Testis (tissue), 3 donors: Measurements from ENCODE around the gene CADPS. TPM values are rescaled to one million over a fixed set of nuclear protein-coding genes. Genes with fewer than 3 reads are reported as not detected.

Source experiments
- DNase-seq: peaks from one replicate; pipeline ENCODE4 v3.0.0-alpha.2; 2019
- H3K27ac ChIP-seq, 2 donors: fragments of 200-600 bp; sonication (generic); one replicate each; pipeline ENCODE4 v1.5.1; 2019
- H3K27me3 ChIP-seq: fragments of 200-600 bp; sonication (generic); one replicate; pipeline ENCODE4 v1.5.1; 2019
- H3K36me3 ChIP-seq: fragments of 200-600 bp; sonication (generic); one replicate; pipeline ENCODE4 v1.5.1; 2017; ENCODE audit warnings: low read depth; ENCODE audit errors: missing control alignments
- H3K4me1 ChIP-seq: fragments of 200-600 bp; sonication (generic); one replicate; pipeline ENCODE4 v1.5.1; 2019
- H3K4me3 ChIP-seq, 2 donors: fragments of 200-600 bp; sonication (generic); one replicate each; pipeline ENCODE4 v1.5.1; 2017 to 2019
- H3K9me3 ChIP-seq: fragments of 200-600 bp; sonication (generic); one replicate; pipeline ENCODE4 v1.5.1; 2017
- POLR2A ChIP-seq: fragments of 450-650 bp; IDR thresholded peaks from one replicate; pipeline ENCODE4 v1.6.1; 2017; ENCODE audit warnings: antibody characterized with exemption, mild to moderate bottlenecking, moderate library complexity
- WGBS, 2 donors: methylation state at CpG; one replicate each; pipeline ENCODE4 v1.1.5; 2018; 5-methylcytosine and 5-hydroxymethylcytosine counted together
- intact Hi-C: fragments of 100-400 bp; cut with DNase I; formaldehyde crosslinking; loops from one replicate; pipeline ENCODE4 v1.15.1; 2023; ENCODE audit warnings: low total_unique reads
- polyA plus RNA-seq: library from polyadenylated mRNA; stranded (reverse); fragments of 350-450 nt; fragmentation: Illumina TruSeq; extraction: RNeasy Lipid Tissue Mini Kit (QIAGEN cat#74804); gene quantifications from one replicate; pipeline ENCODE4 v1.2.3, GENCODE V29; 2014; ENCODE audit warnings: low read depth, low replicate concordance; ENCODE audit not compliant: insufficient read depth
- total RNA-seq, 2 donors: library from RNA; depleted of rRNA; stranded (reverse); fragments of >200 nt; gene quantifications; one replicate each; pipeline ENCODE4 v1.2.3, GENCODE V29; 2016
- TF ChIP-seq, protein P1 (sequence below), 3 experiments: fragments of 450-650 bp in 2 of 3; fragments of 200-600 bp in 1 of 3; sonication (generic) in 1 of 3; IDR thresholded peaks; one replicate each; pipeline ENCODE4 v1.5.1; 2016 to 2019; ENCODE audit warnings: antibody characterized with exemption in 3 of 3, mild to moderate bottlenecking in 2 of 3, moderate library complexity in 1 of 3

Gene CADPS
- total and polyA plus RNA-seq, 3 donors from 2014 or later, result 8.6 to 56.4 (median 21.6) TPM

DNA sequence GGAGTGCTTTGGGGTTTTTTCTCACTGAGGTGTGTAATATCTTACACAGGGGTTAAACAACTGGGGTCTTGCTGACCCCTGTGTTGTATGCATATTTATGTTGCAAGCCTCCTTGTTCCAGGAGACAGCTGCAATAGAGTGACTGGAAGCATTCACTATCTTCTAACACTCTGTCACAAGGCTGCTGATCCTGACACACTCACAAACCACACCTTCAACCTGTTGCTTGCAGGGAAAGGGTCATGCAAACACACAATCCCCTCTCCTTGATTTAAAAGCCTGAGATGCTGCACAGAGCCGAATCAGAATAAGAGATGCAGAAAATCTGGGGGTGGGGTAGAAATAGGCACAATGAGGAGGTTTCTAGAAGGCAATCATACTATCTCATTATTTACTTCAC, 197.3 kb downstream of the CADPS start:
- intact Hi-C loops, result no loop called here
- no peaks in the 10 kb centered on the region for H3K4me1 ChIP-seq

DNA sequence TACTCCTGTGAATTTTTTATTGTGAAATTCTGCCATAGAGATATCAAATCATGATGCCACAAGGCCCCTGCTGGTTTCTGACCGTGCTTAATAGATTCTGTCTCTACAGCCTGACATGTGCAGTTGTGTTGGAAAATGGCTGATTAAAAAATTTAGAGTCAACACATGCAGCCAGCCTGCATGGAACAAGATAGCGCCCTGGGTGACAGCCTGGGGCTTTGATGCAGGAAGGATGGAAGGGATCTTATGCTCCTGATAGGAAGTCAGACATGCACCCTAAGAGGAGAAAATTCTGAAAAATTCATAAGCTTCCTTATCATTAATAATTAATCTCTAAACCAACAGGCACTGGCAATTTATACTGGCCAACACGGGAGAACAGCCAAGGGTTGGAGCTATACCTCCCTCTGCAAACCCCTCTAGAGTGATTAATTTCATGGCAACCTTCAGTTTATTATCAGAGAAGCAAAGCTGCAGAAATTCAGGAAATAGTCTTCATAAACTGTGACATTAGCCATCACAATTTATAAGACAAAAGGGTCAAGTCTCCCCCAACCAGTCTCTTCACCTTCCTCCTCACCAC, 198.4 kb downstream of the CADPS start:
- DNase-seq, result no peak
- 70 to 86% methylated on average over 3 of the region's 3 CpGs for WGBS, 2 donors
- Histone ChIP-seq H3K27me3 (no peaks in the 10 kb centered on the region), H3K4me3 (no peak overlapping the region), H3K36me3 (no peaks in the 10 kb centered on the region), H3K9me3 (no peaks in the 10 kb centered on the region), H3K4me1 (no peaks in the 10 kb centered on the region), H3K27ac (no peak overlapping the region)
- intact Hi-C loops, result no loop called here
- TF ChIP-seq, protein P1, sequence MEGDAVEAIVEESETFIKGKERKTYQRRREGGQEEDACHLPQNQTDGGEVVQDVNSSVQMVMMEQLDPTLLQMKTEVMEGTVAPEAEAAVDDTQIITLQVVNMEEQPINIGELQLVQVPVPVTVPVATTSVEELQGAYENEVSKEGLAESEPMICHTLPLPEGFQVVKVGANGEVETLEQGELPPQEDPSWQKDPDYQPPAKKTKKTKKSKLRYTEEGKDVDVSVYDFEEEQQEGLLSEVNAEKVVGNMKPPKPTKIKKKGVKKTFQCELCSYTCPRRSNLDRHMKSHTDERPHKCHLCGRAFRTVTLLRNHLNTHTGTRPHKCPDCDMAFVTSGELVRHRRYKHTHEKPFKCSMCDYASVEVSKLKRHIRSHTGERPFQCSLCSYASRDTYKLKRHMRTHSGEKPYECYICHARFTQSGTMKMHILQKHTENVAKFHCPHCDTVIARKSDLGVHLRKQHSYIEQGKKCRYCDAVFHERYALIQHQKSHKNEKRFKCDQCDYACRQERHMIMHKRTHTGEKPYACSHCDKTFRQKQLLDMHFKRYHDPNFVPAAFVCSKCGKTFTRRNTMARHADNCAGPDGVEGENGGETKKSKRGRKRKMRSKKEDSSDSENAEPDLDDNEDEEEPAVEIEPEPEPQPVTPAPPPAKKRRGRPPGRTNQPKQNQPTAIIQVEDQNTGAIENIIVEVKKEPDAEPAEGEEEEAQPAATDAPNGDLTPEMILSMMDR (IDR thresholded peaks at IDR 0.05), result no peak
- TF ChIP-seq POLR2A, result no peak

More for the DNA sequence above, 197.3 kb downstream of the CADPS start:
- no peak for DNase-seq
- 32 to 57% methylated on average over 1 of the region's 1 CpG for WGBS, 2 donors
- H3K36me3 ChIP-seq, result no peaks in the 10 kb centered on the region
- no peak overlapping the region for H3K27ac ChIP-seq
- no peaks in the 10 kb centered on the region for H3K9me3 ChIP-seq
- no peak overlapping the region for H3K4me3 ChIP-seq
- TF ChIP-seq POLR2A, result no peak
- TF ChIP-seq, protein P1 (IDR thresholded peaks at IDR 0.05), result no peak
- no peaks in the 10 kb centered on the region for H3K27me3 ChIP-seq

DNA sequence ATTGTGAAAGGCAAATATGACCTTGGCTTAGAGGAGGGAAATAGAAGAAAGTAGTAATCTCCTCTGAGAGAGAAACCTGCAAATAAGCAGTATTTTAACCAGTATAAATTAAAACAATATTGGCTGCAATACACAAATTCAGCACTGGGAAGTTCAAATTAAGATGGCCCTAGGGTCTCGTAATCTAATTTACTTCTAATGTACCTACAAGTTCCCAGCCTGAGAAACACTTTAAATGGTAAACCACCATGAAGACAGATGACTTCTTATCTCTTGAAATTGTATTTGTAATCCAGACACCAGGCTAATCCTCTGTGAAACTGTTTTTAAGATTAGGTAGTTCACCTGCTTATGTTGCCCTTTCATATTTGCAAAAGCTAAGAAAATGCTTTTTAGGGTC, 199.7 kb downstream of the CADPS start:
- Histone ChIP-seq H3K36me3 (no peaks in the 10 kb centered on the region), H3K4me3 (no peak overlapping the region), H3K9me3 (no peaks in the 10 kb centered on the region), H3K27me3 (no peaks in the 10 kb centered on the region), H3K4me1 (no peaks in the 10 kb centered on the region), H3K27ac (no peak overlapping the region)
- TF ChIP-seq, protein P1 (IDR thresholded peaks at IDR 0.05), result no peak
- TF ChIP-seq POLR2A, result no peak
- 91 to 95% methylated on average over 1 of the region's 1 CpG for WGBS, 2 donors
- intact Hi-C loops, result no loop called here
- DNase-seq, result no peak

DNA sequence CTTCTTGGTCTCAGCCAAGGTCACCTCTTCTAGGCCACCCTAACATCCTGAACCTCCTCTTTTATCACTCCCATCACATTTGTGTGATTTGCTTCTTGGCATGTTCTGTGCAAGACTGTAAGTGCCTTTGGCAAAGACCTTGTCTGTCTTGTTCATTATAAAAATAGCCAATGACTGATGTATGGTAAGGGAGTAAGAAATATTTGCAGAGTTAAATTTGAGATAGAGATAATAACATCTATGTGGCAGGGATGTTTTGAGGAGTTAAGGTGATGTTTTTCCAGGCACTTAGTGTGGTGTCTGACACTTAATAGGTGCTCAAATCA, 202.3 kb downstream of the CADPS start:
- Histone ChIP-seq H3K4me3 (no peak overlapping the region), H3K27ac (no peak overlapping the region), H3K4me1 (no peaks in the 10 kb centered on the region), H3K27me3 (no peaks in the 10 kb centered on the region), H3K9me3 (no peaks in the 10 kb centered on the region), H3K36me3 (no peaks in the 10 kb centered on the region)
- intact Hi-C loops, result no loop called here
- no peak for DNase-seq
- no peak for TF ChIP-seq POLR2A
- TF ChIP-seq, protein P1 (IDR thresholded peaks at IDR 0.05), result no peak

DNA sequence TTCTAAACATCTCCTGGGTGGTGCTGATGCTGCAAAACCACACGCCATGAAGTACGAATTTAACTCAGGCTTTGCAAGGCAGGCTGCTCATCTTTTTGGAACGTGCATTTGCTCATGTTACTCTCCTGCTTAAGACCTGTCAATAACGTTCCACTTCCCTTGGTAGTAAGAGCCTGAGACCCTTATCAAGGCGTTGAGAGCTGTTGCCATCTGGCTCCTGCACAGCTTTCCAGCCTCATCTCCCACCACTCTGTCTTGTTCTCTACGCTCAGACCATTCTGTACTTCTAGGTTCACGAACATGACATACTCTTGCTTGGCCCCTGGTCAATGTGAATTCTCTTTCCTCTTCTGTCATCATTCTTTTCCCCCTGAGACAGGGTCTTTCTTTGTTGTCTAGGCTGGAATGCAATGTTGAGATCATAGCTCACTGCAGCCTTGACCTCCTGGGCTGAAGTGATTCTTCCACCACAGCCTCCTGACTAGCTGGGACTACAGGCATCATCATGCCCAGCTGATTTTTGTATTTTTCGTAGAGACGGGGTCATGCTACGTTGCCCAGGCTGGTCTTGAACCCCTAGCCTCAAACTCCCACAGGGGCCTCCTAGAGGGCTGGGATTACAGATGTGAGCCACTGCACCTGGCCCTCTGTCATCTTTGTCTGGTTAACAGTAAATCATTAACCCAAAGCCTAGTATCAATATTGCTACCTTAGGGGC, 202.8 kb downstream of the CADPS start:
- Histone ChIP-seq H3K9me3 (no peaks in the 10 kb centered on the region), H3K4me1 (no peaks in the 10 kb centered on the region), H3K36me3 (no peaks in the 10 kb centered on the region), H3K4me3 (no peak overlapping the region), H3K27me3 (no peaks in the 10 kb centered on the region), H3K27ac (no peak overlapping the region)
- no peak for TF ChIP-seq POLR2A
- TF ChIP-seq, protein P1 (IDR thresholded peaks at IDR 0.05), result no peak
- DNase-seq, result no peak
- 61 to 62% methylated on average over 10 of the region's 10 CpGs for WGBS, 2 donors
- intact Hi-C loops, result no loop called here
